HL-60 (cell line): ENCODE results near the gene SKA3.
"Not testable (repeated sequence)": the region's sequence is repeated elsewhere in the genome, so short reads cannot be mapped to it uniquely, and the experiment has no call there.

ENCODE experiments used
- DNase-seq, 2 experiments: peaks; one replicate each; pipeline ENCODE4 v3.0.0-alpha.2; 2010 to 2020; ENCODE audit warnings: low read depth in 1 of 2, low spot score in 1 of 2
- H3K27ac ChIP-seq: fragments of 250-450 bp; sonication (Bioruptor Pico); replicated peaks from 2 replicates; pipeline ENCODE4 v1.5.1; 2020; ENCODE audit warnings: mild to moderate bottlenecking, moderate library complexity
- H3K27me3 ChIP-seq: fragments of 250-450 bp; sonication (Bioruptor Pico); 2 replicates; pipeline ENCODE4 v1.5.1; 2021; ENCODE audit warnings: mild to moderate bottlenecking, moderate library complexity; ENCODE audit not compliant: insufficient read depth, poor library complexity, severe bottlenecking
- H3K4me3 ChIP-seq: replicated peaks from 2 replicates; pipeline ENCODE4 v1.5.1; 2011; ENCODE audit warnings: mild to moderate bottlenecking, control low read depth, low read length; ENCODE audit not compliant: insufficient read depth
- GABPA ChIP-seq: IDR thresholded peaks from 2 replicates; pipeline ENCODE4 v1.6.1; 2012; ENCODE audit warnings: low read depth
- POLR2AphosphoS5 ChIP-seq: IDR thresholded peaks from 2 replicates; pipeline ENCODE4 v1.6.1; 2012; ENCODE audit warnings: low read depth
- SPI1 ChIP-seq: IDR thresholded peaks from 2 replicates; pipeline ENCODE4 v1.6.1; 2012; ENCODE audit warnings: low read depth, mild to moderate bottlenecking, borderline replicate concordance
- TF ChIP-seq, protein P1 (sequence below): IDR thresholded peaks from 2 replicates; pipeline ENCODE4 v1.6.1; 2012; ENCODE audit warnings: low read depth; ENCODE audit not compliant: insufficient replicate concordance
- TF ChIP-seq, protein P2 (sequence below): IDR thresholded peaks from one replicate; pipeline ENCODE4 v1.5.1; 2011; ENCODE audit warnings: low read length, control low read depth, inconsistent platforms; ENCODE audit not compliant: insufficient read depth

The SKA3 gene

GRCh38 chr13:21138561-21138960 lies 37.8 kb downstream of the SKA3 start:
- Histone ChIP-seq H3K4me3 (no peak overlapping the region), H3K27me3 (no peaks in the 10 kb centered on the region), H3K27ac (no peak overlapping the region)
- no peak for DNase-seq
- TF ChIP-seq POLR2AphosphoS5 (no peak), SPI1 (no peak), GABPA (no peak)
- TF ChIP-seq, protein P1, sequence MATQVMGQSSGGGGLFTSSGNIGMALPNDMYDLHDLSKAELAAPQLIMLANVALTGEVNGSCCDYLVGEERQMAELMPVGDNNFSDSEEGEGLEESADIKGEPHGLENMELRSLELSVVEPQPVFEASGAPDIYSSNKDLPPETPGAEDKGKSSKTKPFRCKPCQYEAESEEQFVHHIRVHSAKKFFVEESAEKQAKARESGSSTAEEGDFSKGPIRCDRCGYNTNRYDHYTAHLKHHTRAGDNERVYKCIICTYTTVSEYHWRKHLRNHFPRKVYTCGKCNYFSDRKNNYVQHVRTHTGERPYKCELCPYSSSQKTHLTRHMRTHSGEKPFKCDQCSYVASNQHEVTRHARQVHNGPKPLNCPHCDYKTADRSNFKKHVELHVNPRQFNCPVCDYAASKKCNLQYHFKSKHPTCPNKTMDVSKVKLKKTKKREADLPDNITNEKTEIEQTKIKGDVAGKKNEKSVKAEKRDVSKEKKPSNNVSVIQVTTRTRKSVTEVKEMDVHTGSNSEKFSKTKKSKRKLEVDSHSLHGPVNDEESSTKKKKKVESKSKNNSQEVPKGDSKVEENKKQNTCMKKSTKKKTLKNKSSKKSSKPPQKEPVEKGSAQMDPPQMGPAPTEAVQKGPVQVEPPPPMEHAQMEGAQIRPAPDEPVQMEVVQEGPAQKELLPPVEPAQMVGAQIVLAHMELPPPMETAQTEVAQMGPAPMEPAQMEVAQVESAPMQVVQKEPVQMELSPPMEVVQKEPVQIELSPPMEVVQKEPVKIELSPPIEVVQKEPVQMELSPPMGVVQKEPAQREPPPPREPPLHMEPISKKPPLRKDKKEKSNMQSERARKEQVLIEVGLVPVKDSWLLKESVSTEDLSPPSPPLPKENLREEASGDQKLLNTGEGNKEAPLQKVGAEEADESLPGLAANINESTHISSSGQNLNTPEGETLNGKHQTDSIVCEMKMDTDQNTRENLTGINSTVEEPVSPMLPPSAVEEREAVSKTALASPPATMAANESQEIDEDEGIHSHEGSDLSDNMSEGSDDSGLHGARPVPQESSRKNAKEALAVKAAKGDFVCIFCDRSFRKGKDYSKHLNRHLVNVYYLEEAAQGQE: no peak
- TF ChIP-seq, protein P2, sequence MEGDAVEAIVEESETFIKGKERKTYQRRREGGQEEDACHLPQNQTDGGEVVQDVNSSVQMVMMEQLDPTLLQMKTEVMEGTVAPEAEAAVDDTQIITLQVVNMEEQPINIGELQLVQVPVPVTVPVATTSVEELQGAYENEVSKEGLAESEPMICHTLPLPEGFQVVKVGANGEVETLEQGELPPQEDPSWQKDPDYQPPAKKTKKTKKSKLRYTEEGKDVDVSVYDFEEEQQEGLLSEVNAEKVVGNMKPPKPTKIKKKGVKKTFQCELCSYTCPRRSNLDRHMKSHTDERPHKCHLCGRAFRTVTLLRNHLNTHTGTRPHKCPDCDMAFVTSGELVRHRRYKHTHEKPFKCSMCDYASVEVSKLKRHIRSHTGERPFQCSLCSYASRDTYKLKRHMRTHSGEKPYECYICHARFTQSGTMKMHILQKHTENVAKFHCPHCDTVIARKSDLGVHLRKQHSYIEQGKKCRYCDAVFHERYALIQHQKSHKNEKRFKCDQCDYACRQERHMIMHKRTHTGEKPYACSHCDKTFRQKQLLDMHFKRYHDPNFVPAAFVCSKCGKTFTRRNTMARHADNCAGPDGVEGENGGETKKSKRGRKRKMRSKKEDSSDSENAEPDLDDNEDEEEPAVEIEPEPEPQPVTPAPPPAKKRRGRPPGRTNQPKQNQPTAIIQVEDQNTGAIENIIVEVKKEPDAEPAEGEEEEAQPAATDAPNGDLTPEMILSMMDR: no peak

GRCh38 chr13:21137696-21138095 lies 38.7 kb downstream of the SKA3 start:
- no peak for DNase-seq
- Histone ChIP-seq H3K27ac (no peak overlapping the region), H3K4me3 (no peak overlapping the region), H3K27me3 (no peaks in the 10 kb centered on the region)
- TF ChIP-seq, protein P2: no peak
- TF ChIP-seq SPI1 (no peak), GABPA (no peak), POLR2AphosphoS5 (no peak)
- TF ChIP-seq, protein P1: no peak

DNA sequence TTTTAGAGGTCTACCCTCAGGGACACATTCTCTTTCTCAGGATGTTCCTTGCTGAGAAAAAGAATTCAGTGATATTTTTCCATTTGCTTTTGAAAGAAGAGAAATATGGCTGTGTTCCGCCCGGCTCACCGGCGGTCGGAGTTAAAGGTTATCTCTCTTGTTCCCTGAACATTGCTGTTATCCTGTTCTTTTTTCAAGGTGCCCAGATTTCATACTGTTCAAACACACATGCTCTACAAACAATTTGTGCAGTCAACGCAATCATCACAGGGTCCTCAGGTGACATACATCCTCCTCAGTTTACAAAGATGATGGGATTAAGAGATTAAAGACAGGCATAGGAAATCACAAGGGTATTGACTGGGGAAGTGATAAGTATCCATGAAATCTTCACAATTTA lies 40.5 kb downstream of the SKA3 start:
- not testable (repeated sequence) for H3K4me3 ChIP-seq, H3K27ac ChIP-seq, DNase-seq, H3K27me3 ChIP-seq

GRCh38 chr13:21134475-21134874 lies 41.9 kb downstream of the SKA3 start:
- Histone ChIP-seq H3K27me3 (no peaks in the 10 kb centered on the region), H3K27ac (no peak overlapping the region), H3K4me3 (no peak overlapping the region)
- TF ChIP-seq, protein P2: no peak
- TF ChIP-seq, protein P1: no peak
- no peak for TF ChIP-seq GABPA
- no peak for TF ChIP-seq POLR2AphosphoS5
- TF ChIP-seq SPI1: no peak
- DNase-seq: no peak
